Right lobe of liver (tissue), 6 donors: Measurements from ENCODE around the gene GRID1. TPM values are rescaled to one million over a fixed set of nuclear protein-coding genes. Genes with fewer than 3 reads are reported as not detected.

Experiments
- ATAC-seq, 4 donors: fragments of 200-7000 bp; cut with Tn5 transposase; one replicate each; pipeline ENCODE4 v1.9.1; 2020; ENCODE audit warnings: mild to moderate bottlenecking in 4 of 4, moderate library complexity in 4 of 4
- DNase-seq, 3 donors: peaks; one replicate each; pipeline ENCODE4 v3.0.0-alpha.2; 2020
- H3K27ac ChIP-seq, 3 donors: fragments of 200-600 bp; one replicate each; pipeline ENCODE4 v1.8.0; 2022
- H3K27me3 ChIP-seq, 2 donors: fragments of 200-600 bp; one replicate each; pipeline ENCODE4 v1.8.0; 2022
- H3K36me3 ChIP-seq, 4 donors: fragments of 200-600 bp; sonication (generic) in 1 of 4; one replicate each; pipeline versions ENCODE4 v1.5.1 to v1.8.0; 2017 to 2022; ENCODE audit warnings: control low read depth in 1 of 4
- H3K4me1 ChIP-seq, 4 donors: fragments of 200-600 bp; sonication (generic) in 1 of 4; one replicate each; pipeline versions ENCODE4 v1.5.1 to v1.8.0; 2017 to 2022; ENCODE audit warnings: control low read depth in 1 of 4
- H3K4me3 ChIP-seq, 3 donors: fragments of 200-600 bp; one replicate each; pipeline ENCODE4 v1.8.0; 2022
- H3K9me3 ChIP-seq, 4 donors: fragments of 200-600 bp; sonication (generic) in 1 of 4; one replicate each; pipeline versions ENCODE4 v1.5.1 to v1.8.0; 2017 to 2022; ENCODE audit warnings: control low read depth in 1 of 4
- POLR2A ChIP-seq: fragments of 450-650 bp; IDR thresholded peaks from one replicate; pipeline ENCODE4 v1.6.1; 2017; ENCODE audit warnings: antibody characterized with exemption, mild to moderate bottlenecking
- WGBS: methylation state at CpG from one replicate; pipeline ENCODE4 v1.1.6; 2018; ENCODE audit warnings: low coverage, low lambda C conversion rate; ENCODE audit not compliant: insufficient coverage; ENCODE audit errors: missing lambda C conversion rate; 5-methylcytosine and 5-hydroxymethylcytosine counted together
- intact Hi-C, 2 donors: fragments of 100-400 bp; cut with DNase I; formaldehyde crosslinking; loops; one replicate each; pipeline versions ENCODE4 v1.11.2 to v1.14.1; 2022
- total RNA-seq, 6 experiments: library from RNA; depleted of rRNA in 2 of 6; stranded (reverse); fragments of >200 nt in 2 of 6; fragmentation: NEBNext Ultra II Directional in 3 of 6; extraction: Animal tissue kit (Norgen Biotek cat#: 25700) in 3 of 6; gene quantifications; one replicate each; pipeline versions ENCODE4 v1.1.0 to v1.2.4, GENCODE V29; 2016 to 2023
- TF ChIP-seq, protein P1 (sequence below), 4 donors: fragments of 200-600 bp in 3 of 4; fragments of 450-650 bp in 1 of 4; IDR thresholded peaks; one replicate each; pipeline versions ENCODE4 v1.5.1 to v1.8.0; 2016 to 2022; ENCODE audit warnings: antibody characterized with exemption in 4 of 4, mild to moderate bottlenecking in 2 of 4
- donor health status: DM: no; HTN: yes; CAD: no.
- donor health status: DM: no; HTN: no; CAD: no.
- donor health status: DM: no; HTN: no; CAD: no.
- donor health status: DM: no; HTN: yes; CAD: no.
- donor health status: DM: no; HTN: yes; CAD: no.

The GRID1 gene
- total RNA-seq, 6 experiments from 2014 or later = 0.05 to 1.9 (median 0.81) TPM

GRCh38 chr10:86128360-86128759, 238.2 kb downstream of the GRID1 start:
- Histone ChIP-seq H3K36me3 (no peaks in the 10 kb centered on the region), H3K27ac (no peak overlapping the region), H3K4me3 (no peak overlapping the region), H3K4me1 (no peaks in the 10 kb centered on the region), H3K27me3 (no peaks in the 10 kb centered on the region), H3K9me3 (no peaks in the 10 kb centered on the region)
- WGBS = 37% methylated on average over 4 of the region's 5 CpGs
- intact Hi-C loops = no loop called here
- DNase-seq = no peak
- TF ChIP-seq, protein P1, sequence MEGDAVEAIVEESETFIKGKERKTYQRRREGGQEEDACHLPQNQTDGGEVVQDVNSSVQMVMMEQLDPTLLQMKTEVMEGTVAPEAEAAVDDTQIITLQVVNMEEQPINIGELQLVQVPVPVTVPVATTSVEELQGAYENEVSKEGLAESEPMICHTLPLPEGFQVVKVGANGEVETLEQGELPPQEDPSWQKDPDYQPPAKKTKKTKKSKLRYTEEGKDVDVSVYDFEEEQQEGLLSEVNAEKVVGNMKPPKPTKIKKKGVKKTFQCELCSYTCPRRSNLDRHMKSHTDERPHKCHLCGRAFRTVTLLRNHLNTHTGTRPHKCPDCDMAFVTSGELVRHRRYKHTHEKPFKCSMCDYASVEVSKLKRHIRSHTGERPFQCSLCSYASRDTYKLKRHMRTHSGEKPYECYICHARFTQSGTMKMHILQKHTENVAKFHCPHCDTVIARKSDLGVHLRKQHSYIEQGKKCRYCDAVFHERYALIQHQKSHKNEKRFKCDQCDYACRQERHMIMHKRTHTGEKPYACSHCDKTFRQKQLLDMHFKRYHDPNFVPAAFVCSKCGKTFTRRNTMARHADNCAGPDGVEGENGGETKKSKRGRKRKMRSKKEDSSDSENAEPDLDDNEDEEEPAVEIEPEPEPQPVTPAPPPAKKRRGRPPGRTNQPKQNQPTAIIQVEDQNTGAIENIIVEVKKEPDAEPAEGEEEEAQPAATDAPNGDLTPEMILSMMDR (IDR thresholded peaks at IDR 0.05) = no peak
- TF ChIP-seq POLR2A = no peak
- ATAC-seq = no peak

DNA sequence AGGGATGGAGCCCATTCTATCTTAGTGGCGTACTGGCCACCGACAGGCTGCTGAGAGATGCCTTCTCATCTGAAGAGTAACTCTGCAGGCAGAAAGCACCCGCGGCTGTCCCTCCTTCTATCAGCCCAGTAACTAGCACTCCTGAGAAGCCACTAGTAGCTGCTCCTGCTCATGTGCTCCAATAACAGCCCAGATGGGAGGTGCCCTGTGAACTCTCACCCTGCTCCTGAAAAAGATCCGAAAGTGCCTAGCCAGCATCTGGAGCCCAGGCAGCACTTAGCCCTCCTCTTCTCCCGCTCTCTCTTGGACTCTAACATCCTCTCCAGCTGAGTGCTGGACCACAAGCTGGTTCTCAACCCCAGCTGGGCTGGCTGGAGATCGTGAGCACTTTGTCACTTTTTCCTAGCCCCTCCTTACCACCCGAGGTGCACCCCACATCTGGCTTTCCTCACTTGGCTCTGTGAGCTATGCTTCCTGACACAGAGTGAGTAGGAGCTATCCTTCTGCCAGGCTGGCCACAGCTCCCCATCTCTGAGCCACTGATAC, 239.2 kb downstream of the GRID1 start:
- 30% methylated on average over 2 of the region's 8 CpGs for WGBS
- ATAC-seq = no peak
- no peaks in the 10 kb centered on the region for H3K36me3 ChIP-seq
- no peak for DNase-seq
- no peaks in the 10 kb centered on the region for H3K27me3 ChIP-seq
- no peak for TF ChIP-seq POLR2A
- TF ChIP-seq, protein P1 (IDR thresholded peaks at IDR 0.05) = no peak
- H3K9me3 ChIP-seq = no peaks in the 10 kb centered on the region
- H3K4me1 ChIP-seq = no peaks in the 10 kb centered on the region
- no peak overlapping the region for H3K27ac ChIP-seq
- intact Hi-C loops = no loop called here
- H3K4me3 ChIP-seq = no peak overlapping the region

DNA sequence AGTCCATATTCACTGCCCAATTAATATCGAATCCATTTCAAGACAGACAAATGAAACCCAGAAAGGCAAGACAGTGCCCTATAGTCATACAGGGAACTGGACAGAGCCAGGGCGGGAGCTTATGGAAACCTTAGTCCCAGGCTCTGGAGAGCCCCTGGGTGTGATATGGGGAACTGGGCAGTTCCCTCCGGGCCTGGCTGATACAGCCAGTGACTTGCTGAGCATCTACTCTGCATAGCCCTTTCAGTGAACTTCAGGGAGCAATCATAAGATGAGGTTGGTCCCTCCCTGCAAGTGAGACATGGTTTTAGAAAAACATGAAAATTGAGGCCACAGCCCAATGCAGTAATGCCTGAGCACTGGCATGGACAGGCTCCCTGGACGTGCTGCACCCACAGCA, 241.9 kb downstream of the GRID1 start:
- 79% methylated on average over 3 of the region's 4 CpGs for WGBS
- TF ChIP-seq POLR2A = no peak
- TF ChIP-seq, protein P1 (IDR thresholded peaks at IDR 0.05) = no peak
- no peaks in the 10 kb centered on the region for H3K27me3 ChIP-seq
- no peak overlapping the region for H3K27ac ChIP-seq
- H3K4me1 ChIP-seq = no peaks in the 10 kb centered on the region
- H3K36me3 ChIP-seq = no peaks in the 10 kb centered on the region
- no peak for ATAC-seq
- no peaks in the 10 kb centered on the region for H3K9me3 ChIP-seq
- H3K4me3 ChIP-seq = no peak overlapping the region
- DNase-seq = no peak
- intact Hi-C loops = no loop called here

GRCh38 chr10:86123715-86124114, 242.9 kb downstream of the GRID1 start:
- WGBS = 40% methylated on average over 1 of the region's 6 CpGs
- DNase-seq (no peak), ATAC-seq (no peak)
- Histone ChIP-seq H3K36me3 (no peaks in the 10 kb centered on the region), H3K27ac (no peak overlapping the region), H3K4me1 (no peaks in the 10 kb centered on the region), H3K27me3 (no peaks in the 10 kb centered on the region), H3K9me3 (no peaks in the 10 kb centered on the region), H3K4me3 (no peak overlapping the region)
- intact Hi-C loops = no loop called here
- TF ChIP-seq, protein P1 (IDR thresholded peaks at IDR 0.05) = no peak
- no peak for TF ChIP-seq POLR2A

DNA sequence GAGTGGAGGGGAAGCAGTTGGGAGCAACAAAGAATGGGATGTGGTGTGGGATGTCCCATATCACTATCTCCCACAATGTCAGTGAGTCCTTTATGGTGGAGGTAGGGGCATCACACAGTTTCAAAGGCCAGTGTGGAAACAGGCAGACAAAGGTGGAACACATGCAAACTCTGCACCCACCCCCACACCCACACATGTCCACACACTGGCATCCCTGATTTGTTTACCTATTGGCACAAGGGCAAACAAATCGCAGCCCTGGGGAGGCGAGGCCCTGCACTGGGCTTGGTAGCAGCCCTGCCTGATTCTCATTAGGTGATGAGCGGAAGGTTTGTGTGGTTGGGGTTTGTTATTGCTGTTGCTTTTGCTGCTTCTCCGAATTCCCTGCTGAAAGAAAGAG, 243.3 kb downstream of the GRID1 start:
- WGBS = 25% methylated on average over 4 of the region's 4 CpGs
- no peaks in the 10 kb centered on the region for H3K27me3 ChIP-seq
- H3K36me3 ChIP-seq = no peaks in the 10 kb centered on the region
- H3K4me1 ChIP-seq = no peaks in the 10 kb centered on the region
- H3K27ac ChIP-seq = no peak overlapping the region
- DNase-seq = peak in 2 of 3 donors; percentile 67 to 69
- no peaks in the 10 kb centered on the region for H3K9me3 ChIP-seq
- ATAC-seq = peak; percentile 75 to 98 (median 80)
- H3K4me3 ChIP-seq = no peak overlapping the region
- TF ChIP-seq, protein P1 (IDR thresholded peaks at IDR 0.05) = no peak
- no peak for TF ChIP-seq POLR2A
- intact Hi-C loops = no loop called here
